Measurements from ENCODE around the gene ABCG2. TPM values are rescaled to one million over a fixed set of nuclear protein-coding genes. Genes with fewer than 3 reads are reported as not detected.

ABCG2 gene
- total and polyA plus RNA-seq, 2 of the 8 experiments (the other 6 are each of a cell fraction or from before 2014, with no cell fraction given), result 2.4 to 4.6 TPM

- no peak overlapping the region for H3K56ac ChIP-seq (replicated peaks; ENCODE audit: insufficient read length, low read depth, low read length)
- H2BK12ac ChIP-seq (ENCODE audit: low read depth, low read length), result no peak overlapping the region
- peak in 1 of 2 experiments; percentile 8 for DNase-seq (ENCODE audit: low read depth in 1 of 2, low spot score in 2 of 2)
- H3K4ac ChIP-seq (replicated peaks; ENCODE audit: insufficient read length, low read depth, low read length), result no peak overlapping the region
- H3K4me1 ChIP-seq (replicated peaks in 1 of 4; ENCODE audit: control insufficient read depth in 3 of 4, insufficient read depth in 4 of 4, low read length in 3 of 4), result peaks cover 0 to 6% (median under 1%) of the 10 kb centered on the region in 4 experiments; a peak in 3 of 7 replicates
- no peaks in the 10 kb centered on the region for H3K79me2 ChIP-seq (ENCODE audit: control insufficient read depth in 1 of 2, insufficient read depth in 2 of 2, low read length in 2 of 2)
- H2AFZ ChIP-seq (ENCODE audit: low read length), result peak overlapping the region; percentile 55; the same call in 1 of the 2 replicates
- H3K27me3 ChIP-seq (replicated peaks in 1 of 4; ENCODE audit: control insufficient read depth in 3 of 4, extremely low read depth in 1 of 4, insufficient read depth in 3 of 4, low read length in 3 of 4), result no peaks in the 10 kb centered on the region
- no peak overlapping the region for H3K4me2 ChIP-seq (ENCODE audit: insufficient read depth in 1 of 2, low read depth in 2 of 2, low read length in 2 of 2)
- H2BK5ac ChIP-seq (ENCODE audit: low read depth, low read length), result no peak overlapping the region
- H2AK5ac ChIP-seq (ENCODE audit: low read depth, low read length), result no peak overlapping the region
- no peak overlapping the region for H3K23ac ChIP-seq (ENCODE audit: insufficient read length)
- no peak overlapping the region for H3K27ac ChIP-seq (ENCODE audit: low read depth, low read length)
- no peak overlapping the region for H3K14ac ChIP-seq (ENCODE audit: insufficient read length)
- no peak overlapping the region for H4K5ac ChIP-seq (ENCODE audit: insufficient read length, low read depth, low read length)
- no peaks in the 10 kb centered on the region for H4K20me1 ChIP-seq (replicated peaks in 1 of 2; ENCODE audit: control insufficient read depth in 1 of 2, insufficient read depth in 2 of 2, low read length in 2 of 2)
- H2BK15ac ChIP-seq (ENCODE audit: low read length), result no peak overlapping the region
- no peak overlapping the region for H2BK120ac ChIP-seq (replicated peaks; ENCODE audit: low read depth, low read length)
- no peak overlapping the region for H4K91ac ChIP-seq (replicated peaks; ENCODE audit: insufficient read length, low read length)
- 63% methylated on average over 1 of the region's 1 CpG; no CpG with 5 or more reads in 1 of the 2 experiments for WGBS, 2 experiments (ENCODE audit: extremely low coverage in 1 of 2, insufficient coverage in 1 of 2, insufficient read length in 1 of 2, insufficient replicate concordance in 2 of 2, low coverage in 1 of 2, low lambda C conversion rate in 2 of 2, missing lambda C conversion rate in 1 of 2)
- H3K18ac ChIP-seq (ENCODE audit: extremely low read depth, low read length), result no peak overlapping the region
- no peaks in the 10 kb centered on the region for H3K36me3 ChIP-seq (ENCODE audit: control insufficient read depth in 2 of 4, insufficient read depth in 4 of 4, low read length in 3 of 4)
- ChIA-PET POLR2A (ENCODE audit: partially characterized antibody) (no interaction called here), CTCF (ENCODE audit: partially characterized antibody) (interaction anchor here (1.1 kb wide), 1 partner anchor 150 kb away, joined by 6 read pairs; no protein-coding TSS in a partner anchor)
- no peak for FAIRE-seq
- no peaks in the 10 kb centered on the region for H3K23me2 ChIP-seq (ENCODE audit: low read depth, low read length)
- H2BK20ac ChIP-seq (ENCODE audit: low read length), result 0 out of 2 replicates have a peak overlapping the region, but pooled peaks have one; percentile 80
- no peaks in the 10 kb centered on the region for H3K79me1 ChIP-seq (ENCODE audit: low read depth, low read length)
- no peak overlapping the region for H4K8ac ChIP-seq (ENCODE audit: extremely low read depth, insufficient read depth, low read length)
- no peak overlapping the region for H3K4me3 ChIP-seq (ENCODE audit: extremely low read depth in 1 of 4, insufficient read depth in 2 of 4, low read depth in 3 of 4, low read length in 4 of 4)
- H3K9ac ChIP-seq (replicated peaks in 1 of 4; ENCODE audit: extremely low read depth in 1 of 4, low read depth in 3 of 4, low read length in 3 of 4), result no peak overlapping the region
- H3K9me3 ChIP-seq (ENCODE audit: insufficient read depth in 2 of 2, low read depth in 1 of 2, low read length in 1 of 2), result no peaks in the 10 kb centered on the region
- TF ChIP-seq E2F6 (IDR thresholded peaks at IDR 0.05) (no peak), BACH1 (IDR thresholded peaks at IDR 0.05; ENCODE audit: low read length) (no peak), KDM5A (IDR thresholded peaks at IDR 0.05; ENCODE audit: low read length) (no peak), NANOG (IDR thresholded peaks at IDR 0.05; ENCODE audit: insufficient read depth, low read depth, low read length, poor library complexity, severe bottlenecking) (no peak), SP1 (IDR thresholded peaks at IDR 0.05; ENCODE audit: low read depth, low read length) (no peak), RNF2 (IDR thresholded peaks at IDR 0.05; ENCODE audit: borderline replicate concordance, low read depth, low read length, missing control alignments, poor library complexity, severe bottlenecking) (no peak), RBBP5 (IDR thresholded peaks at IDR 0.05; ENCODE audit: borderline replicate concordance, low read depth, low read length) (no peak), MAFK (IDR thresholded peaks at IDR 0.05; ENCODE audit: low read depth, low read length) (no peak), JUND (IDR thresholded peaks at IDR 0.05; ENCODE audit: low read length) (no peak), TEAD4 (IDR thresholded peaks at IDR 0.05; ENCODE audit: low read depth, low read length) (no peak), POLR2A (IDR thresholded peaks at IDR 0.05; ENCODE audit: control extremely low read depth in 1 of 2, low read depth in 2 of 2, low read length in 2 of 2) (no peak), KDM4A (IDR thresholded peaks at IDR 0.05; ENCODE audit: low read depth, low read length, severe bottlenecking) (no peak), EZH2 (IDR thresholded peaks at IDR 0.05; ENCODE audit: low read depth, low read length, severe bottlenecking) (no peak), SIX5 (IDR thresholded peaks at IDR 0.05; ENCODE audit: low read depth, low read length) (no peak)
Observed at GRCh38 chr4:88204882-88205281, 46.4 kb upstream of the ABCG2 start.
